Measurements from ENCODE around the gene MPDZ.

Gene MPDZ

DNA sequence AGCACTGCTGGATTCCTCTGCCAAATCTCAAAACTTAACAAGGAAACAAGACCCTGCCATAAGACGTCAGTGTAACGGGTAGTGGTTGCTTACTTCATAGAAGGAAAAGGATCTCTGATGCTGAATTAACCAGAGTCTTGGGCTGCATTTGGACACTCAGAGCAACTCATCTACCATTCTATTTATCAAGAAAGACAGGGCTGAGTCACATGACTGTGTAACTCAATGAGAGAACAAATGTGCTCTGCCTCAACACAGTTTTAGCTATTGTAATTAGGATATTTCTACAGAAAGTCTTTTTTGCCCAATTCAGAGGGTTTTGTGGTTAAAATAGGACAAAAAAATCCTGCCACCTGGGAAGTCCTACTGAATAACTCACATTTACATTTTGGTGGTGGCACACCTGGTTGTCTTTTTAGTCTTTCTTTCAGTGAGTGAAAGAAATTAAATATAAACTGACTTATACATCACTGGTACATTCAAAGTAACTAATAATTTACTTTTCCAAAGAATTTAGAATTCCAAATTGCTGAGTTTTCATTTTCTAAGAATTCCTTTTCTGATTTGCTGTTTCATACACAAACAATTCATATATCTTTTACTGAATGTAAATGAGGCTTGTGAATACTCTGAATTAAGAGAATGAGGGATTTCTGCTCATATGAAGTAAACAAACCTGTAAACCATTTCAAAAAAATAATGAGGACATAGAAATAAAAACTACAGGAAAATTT is 104.4 kb downstream of the MPDZ start:
- FAIRE-seq: no peak

DNA sequence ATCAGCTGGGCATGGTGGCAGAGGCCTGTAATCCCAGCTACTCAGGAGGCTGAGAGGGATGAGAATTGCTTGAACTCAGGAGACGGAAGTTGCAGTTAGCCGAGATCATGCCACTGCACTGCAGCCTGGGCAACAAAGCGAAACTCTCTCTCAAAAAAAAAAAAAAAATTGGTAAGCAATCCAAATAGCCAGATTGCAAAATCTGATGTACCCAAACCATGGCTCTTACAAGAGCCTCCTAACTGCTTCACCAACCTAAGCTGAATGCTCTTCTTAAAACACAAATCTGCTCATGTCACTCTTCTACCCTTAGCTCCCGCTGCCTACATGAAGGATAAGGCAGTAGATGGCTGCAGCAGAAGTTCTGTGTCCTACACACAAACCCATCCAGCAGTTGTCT is 105.9 kb downstream of the MPDZ start:
- FAIRE-seq: no peak

DNA sequence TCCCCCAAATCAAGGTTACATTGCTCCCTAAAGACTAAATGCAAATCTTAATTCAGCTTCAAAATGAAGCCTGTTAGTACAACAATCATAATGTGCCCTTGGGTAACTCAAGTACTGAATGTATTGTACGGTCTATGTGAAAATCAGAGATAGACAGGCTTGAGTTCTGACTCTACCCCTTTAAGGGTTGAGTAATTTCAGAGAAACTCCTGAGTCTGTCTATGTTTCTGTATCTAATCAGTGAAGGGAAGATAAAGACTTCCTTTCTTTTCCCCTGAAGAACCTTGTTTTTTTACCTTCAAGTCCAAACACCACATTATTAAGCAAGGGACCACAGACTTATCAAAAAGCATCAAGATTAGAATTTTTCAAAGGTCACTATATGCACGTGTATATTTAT is 108.2 kb downstream of the MPDZ start:
- FAIRE-seq: no peak

- no peak for FAIRE-seq
Measured at GRCh38 chr9:13166996-13167395, 112.5 kb downstream of the MPDZ start.

DNA sequence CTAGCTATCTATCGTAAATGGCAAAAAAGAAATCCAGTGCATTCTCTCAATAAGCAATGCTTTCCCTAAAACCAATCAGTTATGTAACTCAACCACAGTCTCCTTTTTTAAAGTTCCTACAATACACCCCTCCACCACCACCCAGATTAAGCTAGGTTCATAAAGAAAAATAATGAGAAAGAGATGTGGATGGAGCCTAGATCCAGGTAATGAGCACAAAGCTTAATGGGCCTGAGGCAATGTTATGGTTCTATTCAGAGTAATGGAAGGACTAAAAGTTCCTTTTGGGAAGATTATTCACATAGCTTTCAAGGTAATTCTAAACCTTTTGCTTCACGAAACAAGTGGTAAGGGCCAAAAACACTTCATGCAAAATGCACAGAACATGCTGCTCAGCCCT is 113.5 kb downstream of the MPDZ start:
- no peak for FAIRE-seq

GRCh38 chr9:13165236-13165945 is 114.1 kb downstream of the MPDZ start:
- FAIRE-seq: no peak

DNA sequence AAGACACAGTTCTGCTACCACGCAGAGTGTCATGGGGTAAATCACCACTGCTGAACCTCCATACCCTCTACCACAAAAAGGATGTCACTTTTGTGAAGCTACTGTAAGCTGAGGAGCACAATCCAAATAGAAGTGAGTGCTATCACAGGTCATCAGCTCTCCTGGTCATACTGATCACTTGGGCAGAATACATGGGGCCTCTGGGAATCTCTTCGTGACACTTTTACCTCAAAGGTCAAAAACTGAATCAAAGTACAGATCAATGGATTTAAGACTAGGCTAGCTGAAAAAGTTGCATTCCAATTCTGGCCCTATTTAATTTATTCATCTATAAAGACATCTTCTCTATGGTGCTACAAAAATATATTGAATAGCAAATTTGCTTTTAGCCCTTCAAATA is 115.5 kb downstream of the MPDZ start:
- FAIRE-seq: no peak

DNA sequence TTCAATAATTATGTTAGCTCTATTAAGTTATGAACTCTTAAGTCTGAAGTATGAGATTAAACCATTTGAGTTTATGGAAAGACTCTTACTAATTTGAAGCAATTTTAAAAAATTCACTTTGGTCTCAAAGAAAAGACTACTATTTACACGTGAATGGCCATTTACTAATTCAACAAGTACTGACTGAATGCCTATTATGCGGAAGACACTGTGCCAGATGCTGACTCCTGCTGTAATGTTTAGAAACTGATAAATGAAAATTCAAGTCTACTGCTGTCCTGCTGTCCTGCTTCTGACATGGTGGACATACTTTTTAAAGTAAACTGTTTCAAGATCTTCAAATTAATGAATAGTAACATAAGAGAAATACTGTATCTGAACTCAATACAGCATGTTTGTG is 116.2 kb downstream of the MPDZ start:
- FAIRE-seq: no peak

DNA sequence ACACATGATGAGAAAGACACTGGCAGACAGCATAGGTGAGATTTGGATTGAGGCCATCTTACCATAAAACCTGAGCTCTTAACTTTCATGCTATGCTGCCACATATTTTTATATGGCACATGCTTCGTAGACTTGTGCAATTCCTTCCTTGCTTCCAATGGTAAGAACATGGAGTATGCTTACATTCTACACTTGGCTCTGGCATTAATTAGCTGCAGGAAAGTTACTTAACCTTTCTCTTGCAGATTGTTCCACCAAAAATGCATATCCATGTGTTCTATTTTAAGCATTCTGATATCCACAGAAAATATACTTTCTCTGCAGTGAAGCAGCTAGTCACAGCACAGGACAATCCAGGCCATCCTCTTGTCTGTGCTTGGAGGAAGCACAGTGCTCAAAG is 119.4 kb downstream of the MPDZ start:
- FAIRE-seq: no peak

DNA sequence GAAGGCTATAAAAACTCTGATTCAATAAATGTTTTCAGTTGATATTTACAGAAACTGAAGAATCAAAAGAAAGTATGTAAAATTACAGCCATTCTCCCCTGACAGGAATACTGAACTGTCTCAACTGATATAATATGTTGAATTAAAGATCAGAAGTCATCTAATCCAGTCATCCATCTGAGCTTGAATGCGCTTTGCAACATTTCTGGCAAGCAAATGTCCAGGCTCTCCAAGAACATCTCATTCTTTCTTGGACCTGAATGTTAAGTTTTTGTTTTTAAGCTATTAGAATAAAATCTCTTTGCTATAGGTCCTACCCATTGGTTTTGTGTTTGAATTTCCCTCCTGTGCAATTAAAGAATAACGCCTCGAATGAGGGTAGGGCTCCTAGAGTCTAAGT is 120.5 kb downstream of the MPDZ start:
- no peak for FAIRE-seq

- no peak for FAIRE-seq
Measured at GRCh38 chr9:13151489-13151888, 128.0 kb downstream of the MPDZ start.

DNA sequence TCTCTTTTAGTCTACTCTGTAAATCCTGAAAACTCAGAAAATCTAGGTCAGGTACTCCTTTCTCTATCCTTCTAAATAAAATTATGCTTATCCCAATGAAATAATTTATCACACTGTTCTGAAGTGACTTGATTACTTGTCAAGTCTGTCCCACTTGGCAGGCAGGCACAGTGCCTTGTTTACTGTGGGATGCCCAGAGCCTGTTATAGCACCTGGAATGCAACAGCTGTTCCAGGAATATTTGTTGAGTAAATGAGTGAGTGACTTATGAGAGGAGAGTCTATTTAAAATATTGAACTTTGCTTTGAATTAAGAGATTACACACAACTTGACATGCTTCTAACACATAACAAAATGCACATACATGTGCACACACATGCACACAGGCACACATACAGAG is 130.0 kb downstream of the MPDZ start:
- no peak for FAIRE-seq

DNA sequence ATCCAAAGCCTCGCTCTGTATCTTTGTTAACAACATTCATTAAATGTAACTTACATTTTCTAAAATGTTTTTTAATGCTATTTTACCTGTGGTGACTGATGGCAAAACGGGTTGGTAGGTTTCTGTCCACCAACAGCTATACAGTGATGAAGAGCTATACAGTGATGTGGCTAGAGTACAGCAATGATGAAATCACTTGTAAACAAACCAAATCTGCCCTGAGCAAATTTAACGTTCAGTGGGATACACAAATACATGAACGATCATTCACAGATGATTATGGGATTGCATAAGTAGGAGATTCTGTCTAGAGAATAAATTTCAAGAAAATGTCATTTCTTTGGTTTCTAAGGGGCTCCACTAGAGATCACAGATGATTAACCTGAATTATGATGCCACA is 132.7 kb downstream of the MPDZ start:
- no peak for FAIRE-seq

DNA sequence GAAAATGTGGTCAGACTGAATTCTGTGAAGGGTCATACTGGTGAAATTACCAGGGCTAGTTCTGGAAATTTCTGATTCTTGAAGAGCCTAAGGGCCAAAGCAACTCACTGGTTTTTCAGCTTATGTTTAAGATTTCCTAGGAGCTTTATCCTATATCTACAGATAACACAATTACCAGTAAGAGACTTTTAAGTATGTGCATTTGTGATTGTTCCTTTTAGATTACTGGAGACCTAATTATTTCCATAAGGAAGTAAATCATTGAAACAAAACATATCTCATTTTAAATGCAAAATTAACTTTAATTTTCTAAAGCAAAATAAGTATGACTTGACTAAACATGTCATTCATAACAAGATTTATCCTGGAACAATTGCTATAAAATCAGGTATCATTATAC is 134.2 kb downstream of the MPDZ start:
- peak; percentile 19 for FAIRE-seq

- FAIRE-seq: no peak
Measured at GRCh38 chr9:13144166-13144775, 135.2 kb downstream of the MPDZ start.

DNA sequence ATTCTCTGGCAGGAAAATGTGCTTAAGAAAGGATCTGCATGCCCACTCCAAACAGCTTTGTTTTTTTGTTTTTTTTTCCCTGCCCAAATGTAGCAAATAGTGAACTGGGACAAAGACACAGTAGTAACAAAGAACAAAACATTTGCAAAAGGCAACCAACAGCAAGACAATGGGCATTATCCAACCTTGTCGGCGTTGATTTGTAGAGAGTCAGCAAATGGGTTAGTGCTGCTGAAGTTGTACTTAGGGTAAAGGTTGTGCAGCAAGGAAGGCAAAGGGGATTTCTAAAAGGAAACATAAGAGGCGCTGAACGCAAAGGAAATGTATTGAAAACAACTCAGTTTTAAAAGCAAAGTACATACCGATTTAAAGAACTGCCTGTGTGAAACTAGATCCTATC is 136.2 kb downstream of the MPDZ start:
- FAIRE-seq: no peak

DNA sequence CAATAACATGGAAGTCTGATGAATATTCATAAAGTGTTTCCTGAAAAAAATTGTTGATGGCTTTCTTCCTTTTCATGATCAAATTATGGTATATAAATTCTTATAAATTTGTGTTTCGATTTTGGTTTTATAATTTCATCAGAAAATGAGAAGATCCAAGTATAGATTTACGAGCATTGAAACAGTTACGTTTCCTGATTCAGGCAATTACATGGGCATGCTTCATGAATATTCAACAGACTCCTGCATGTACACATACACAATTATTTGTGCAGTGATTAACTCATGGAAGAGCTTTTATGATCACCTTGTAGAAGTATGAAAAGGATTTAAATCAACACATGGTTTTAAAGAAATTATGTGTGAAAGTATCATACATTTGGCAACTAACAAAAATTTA is 136.7 kb downstream of the MPDZ start:
- FAIRE-seq: peak; percentile 47

DNA sequence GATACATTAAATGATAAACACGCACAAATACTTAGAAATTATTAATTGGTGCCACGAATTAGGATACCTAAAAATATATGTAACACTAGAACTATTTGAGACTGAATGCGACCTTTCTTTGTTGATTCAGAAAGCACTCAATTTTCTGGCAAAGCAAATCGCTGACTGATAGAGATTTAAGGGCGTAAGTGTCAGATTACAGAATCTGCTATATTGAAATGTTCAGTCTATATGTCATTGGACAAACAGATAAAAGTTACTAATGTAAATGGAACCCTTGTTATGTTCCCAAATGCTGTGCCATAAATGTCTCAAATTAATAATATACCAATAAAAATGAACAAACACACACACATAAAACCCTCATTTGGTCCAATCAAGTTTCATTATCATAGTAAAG is 137.9 kb downstream of the MPDZ start:
- no peak for FAIRE-seq

- no peak for FAIRE-seq
Measured at GRCh38 chr9:13140843-13141592, 138.5 kb downstream of the MPDZ start.

GRCh38 chr9:13139641-13140171 is 139.8 kb downstream of the MPDZ start:
- no peak for FAIRE-seq

GRCh38 chr9:13137426-13137825 is 142.1 kb downstream of the MPDZ start:
- no peak for FAIRE-seq

GRCh38 chr9:13131991-13132390 is 147.5 kb downstream of the MPDZ start:
- FAIRE-seq: no peak

DNA sequence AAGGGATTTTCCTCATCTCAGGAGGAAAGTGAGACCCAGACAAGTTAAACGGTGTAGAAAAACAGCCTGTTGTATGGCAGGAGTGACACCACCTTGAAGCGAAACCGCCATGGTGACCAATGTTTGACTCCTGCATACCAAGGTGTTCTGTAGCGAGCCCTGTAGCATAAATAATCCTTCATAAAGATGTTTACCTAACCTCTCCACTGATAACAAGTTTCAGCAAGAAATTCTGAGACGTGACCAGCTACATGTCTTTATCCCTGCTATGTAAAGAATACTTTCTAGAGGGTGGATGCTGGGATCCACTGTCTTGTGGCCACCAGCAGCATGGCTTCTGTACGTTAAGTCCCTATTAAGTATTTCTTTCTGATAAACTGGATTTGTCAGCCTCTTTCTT is 148.1 kb downstream of the MPDZ start:
- FAIRE-seq: no peak

All from A204.1 (cell line).